NB4 (cell line): Measurements from ENCODE around the gene CLCNKB.

ENCODE experiments used
- DNase-seq: peaks from one replicate; pipeline ENCODE4 v3.0.0; 2010; ENCODE audit warnings: low read depth
- H3K4me3 ChIP-seq: one replicate; pipeline ENCODE4 v1.5.1; 2011; ENCODE audit warnings: mild to moderate bottlenecking, low read depth, low read length, moderate library complexity
- CTCF ChIP-seq: IDR thresholded peaks from one replicate; pipeline ENCODE4 v1.5.1; 2012; ENCODE audit warnings: low read depth, low read length
- MAX ChIP-seq: IDR thresholded peaks from 2 replicates; pipeline ENCODE4 v1.6.1; 2011; ENCODE audit warnings: low read depth, low read length
- MYC ChIP-seq: IDR thresholded peaks from 2 replicates; pipeline ENCODE4 v1.6.1; 2011; ENCODE audit warnings: low read depth, low read length
- POLR2A ChIP-seq: IDR thresholded peaks from 2 replicates; pipeline ENCODE4 v1.6.1; 2011; ENCODE audit warnings: mild to moderate bottlenecking; ENCODE audit not compliant: insufficient read length; ENCODE audit errors: extremely low read depth

CLCNKB gene

GRCh38 chr1:16066245-16066644 lies 22.7 kb downstream of the CLCNKB start:
- no peak overlapping the region for H3K4me3 ChIP-seq
- no peak for DNase-seq
- TF ChIP-seq POLR2A (no peak), MAX (no peak), MYC (no peak), CTCF (no peak)

GRCh38 chr1:16067127-16067768 lies 23.7 kb downstream of the CLCNKB start:
- TF ChIP-seq MAX (no peak), CTCF (no peak), MYC (no peak), POLR2A (no peak)
- no peak overlapping the region for H3K4me3 ChIP-seq
- no peak for DNase-seq

GRCh38 chr1:16067933-16068332 lies 24.4 kb downstream of the CLCNKB start:
- no peak overlapping the region for H3K4me3 ChIP-seq
- TF ChIP-seq MAX = no peak
- TF ChIP-seq MYC = no peak
- TF ChIP-seq CTCF = no peak
- TF ChIP-seq POLR2A = no peak
- DNase-seq = no peak

GRCh38 chr1:16068356-16069270 lies 25.0 kb downstream of the CLCNKB start:
- H3K4me3 ChIP-seq = no peak overlapping the region
- TF ChIP-seq POLR2A = no peak
- no peak for TF ChIP-seq CTCF
- TF ChIP-seq MYC = no peak
- TF ChIP-seq MAX = no peak
- DNase-seq = no peak

GRCh38 chr1:16070640-16071355 lies 27.2 kb downstream of the CLCNKB start:
- no peak for DNase-seq
- TF ChIP-seq MAX (no peak), CTCF (no peak), POLR2A (no peak), MYC (no peak)

More at GRCh38 chr1:16070640-16071355, 27.2 kb downstream of the CLCNKB start:
- no peak overlapping the region for H3K4me3 ChIP-seq
